BLaER1 treated with 17β-estradiol and CSF1 and Interleukin-3, amounts not matched to agents 10 nM and 100 nM (cell line): ENCODE results near the gene CIBAR2.
A peak's percentile ranks its signal among the peaks of the same experiment; 100 is the strongest.
"Not testable (repeated sequence)": the region's sequence is repeated elsewhere in the genome, so short reads cannot be mapped to it uniquely, and the experiment has no call there.

Experiments
- H3K27ac ChIP-seq, 11 experiments: shearing (Covaris generic); formaldehyde crosslinking; 2 replicates each; pipeline ENCODE4 v1.8.1; 2022
- H3K27me3 ChIP-seq, 11 experiments: shearing (Covaris generic); formaldehyde crosslinking; 2 replicates each; pipeline ENCODE4 v1.8.1; 2022
- H3K36me3 ChIP-seq, 11 experiments: shearing (Covaris generic); formaldehyde crosslinking; 2 replicates each; pipeline ENCODE4 v1.8.1; 2022
- H3K4me1 ChIP-seq, 10 experiments: shearing (Covaris generic); formaldehyde crosslinking; 2 replicates each; pipeline ENCODE4 v1.8.1; 2022
- H3K4me2 ChIP-seq, 11 experiments: shearing (Covaris generic); formaldehyde crosslinking; 2 replicates each; pipeline ENCODE4 v1.8.1; 2022
- H3K4me3 ChIP-seq, 10 experiments: shearing (Covaris generic); formaldehyde crosslinking; 2 replicates each; pipeline ENCODE4 v1.8.1; 2022
- H3K9ac ChIP-seq, 11 experiments: shearing (Covaris generic); formaldehyde crosslinking; 2 replicates each; pipeline ENCODE4 v1.8.1; 2022
- H3K9me3 ChIP-seq, 11 experiments: shearing (Covaris generic); formaldehyde crosslinking; replicated peaks in 1 of 11; 2 replicates each; pipeline ENCODE4 v1.8.1; 2022
- H4K20me1 ChIP-seq, 11 experiments: shearing (Covaris generic); formaldehyde crosslinking; 2 replicates each; pipeline ENCODE4 v1.8.1; 2022
- Cebpa-rat ChIP-seq, 11 experiments: shearing (Covaris generic); IDR thresholded peaks; 2 replicates each; pipeline ENCODE4 v1.8.1; 2022

The CIBAR2 gene

DNA sequence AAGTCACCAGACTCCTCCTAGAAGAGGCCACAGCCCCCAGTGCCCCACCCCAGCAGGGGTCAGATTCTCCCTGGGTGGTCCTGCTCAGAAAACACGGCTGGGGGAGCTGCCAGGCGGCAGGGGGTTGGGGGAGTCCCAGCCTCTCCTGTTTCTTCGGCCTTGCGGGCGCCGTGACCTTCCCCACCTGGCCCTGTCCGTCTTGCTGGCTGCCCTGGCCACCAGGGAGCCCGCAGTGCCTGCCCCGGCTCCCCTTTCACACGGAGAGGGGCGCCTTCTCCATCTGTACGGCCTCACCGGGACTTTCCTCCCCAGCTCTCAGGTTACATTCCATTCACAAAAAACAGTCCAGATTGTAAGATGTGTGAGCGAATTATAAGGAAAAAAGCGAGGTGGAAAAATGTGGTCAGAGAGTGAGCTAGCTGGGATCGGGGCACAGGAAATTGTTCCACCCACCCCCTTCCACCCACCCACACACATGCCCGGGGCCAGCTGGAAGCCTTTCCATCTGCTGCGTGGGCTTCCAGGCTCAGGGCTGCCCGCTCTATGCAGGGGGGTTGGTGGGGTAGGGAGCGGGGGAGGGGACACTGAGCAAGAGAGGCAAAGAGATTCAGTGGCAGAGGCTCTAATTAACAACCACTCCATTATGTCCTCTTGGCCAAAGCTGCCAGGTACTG, 14.6 kb upstream of the CIBAR2 start:
- Histone ChIP-seq H3K4me3 (no peak overlapping the region), H3K36me3 (no peaks in the 10 kb centered on the region), H4K20me1 (no peaks in the 10 kb centered on the region), H3K27me3 (no peaks in the 10 kb centered on the region), H3K27ac (peak overlapping the region in 6 of 11 experiments; percentile 43 to 65 (median 59); a peak in 10 of 22 replicates), H3K9ac (peak overlapping the region in 8 of 11 experiments; percentile 12 to 57 (median 31); a peak in 10 of 22 replicates), H3K4me1 (peaks cover 16 to 60% (median 32%) of the 10 kb centered on the region in 10 experiments), H3K4me2 (peak overlapping the region; percentile 58 to 91 (median 76)), H3K9me3 (no peaks in the 10 kb centered on the region)
- no peak for TF ChIP-seq Cebpa-rat (IDR thresholded peaks at IDR 0.05)

DNA sequence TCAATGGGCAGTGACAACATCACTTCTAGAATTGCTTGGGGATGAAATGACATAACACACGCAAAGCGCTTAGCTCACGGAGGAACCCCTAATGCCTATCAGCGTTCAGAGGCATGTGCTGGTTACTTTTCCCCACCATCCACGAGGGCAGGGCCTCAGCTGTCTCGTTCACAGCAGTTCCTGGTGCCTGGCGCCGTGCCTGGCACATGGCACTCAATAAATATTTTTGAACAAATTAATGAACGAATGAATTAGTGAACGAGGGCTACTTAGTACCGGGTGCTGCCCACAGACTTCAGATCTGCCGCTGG, 14.1 kb upstream of the CIBAR2 start:
- H3K36me3 ChIP-seq = no peaks in the 10 kb centered on the region
- no peaks in the 10 kb centered on the region for H4K20me1 ChIP-seq
- peak overlapping the region; percentile 58 to 91 (median 76) for H3K4me2 ChIP-seq
- H3K9ac ChIP-seq = peak overlapping the region in 9 of 11 experiments; percentile 11 to 57 (median 31); a peak in 10 of 22 replicates
- H3K9me3 ChIP-seq = no peaks in the 10 kb centered on the region
- no peak for TF ChIP-seq Cebpa-rat (IDR thresholded peaks at IDR 0.05)
- H3K4me1 ChIP-seq = peaks cover 16 to 60% (median 32%) of the 10 kb centered on the region in 10 experiments
- peak overlapping the region in 6 of 11 experiments; percentile 43 to 65 (median 59); a peak in 9 of 22 replicates for H3K27ac ChIP-seq
- H3K27me3 ChIP-seq = no peaks in the 10 kb centered on the region
- H3K4me3 ChIP-seq = no peak overlapping the region

DNA sequence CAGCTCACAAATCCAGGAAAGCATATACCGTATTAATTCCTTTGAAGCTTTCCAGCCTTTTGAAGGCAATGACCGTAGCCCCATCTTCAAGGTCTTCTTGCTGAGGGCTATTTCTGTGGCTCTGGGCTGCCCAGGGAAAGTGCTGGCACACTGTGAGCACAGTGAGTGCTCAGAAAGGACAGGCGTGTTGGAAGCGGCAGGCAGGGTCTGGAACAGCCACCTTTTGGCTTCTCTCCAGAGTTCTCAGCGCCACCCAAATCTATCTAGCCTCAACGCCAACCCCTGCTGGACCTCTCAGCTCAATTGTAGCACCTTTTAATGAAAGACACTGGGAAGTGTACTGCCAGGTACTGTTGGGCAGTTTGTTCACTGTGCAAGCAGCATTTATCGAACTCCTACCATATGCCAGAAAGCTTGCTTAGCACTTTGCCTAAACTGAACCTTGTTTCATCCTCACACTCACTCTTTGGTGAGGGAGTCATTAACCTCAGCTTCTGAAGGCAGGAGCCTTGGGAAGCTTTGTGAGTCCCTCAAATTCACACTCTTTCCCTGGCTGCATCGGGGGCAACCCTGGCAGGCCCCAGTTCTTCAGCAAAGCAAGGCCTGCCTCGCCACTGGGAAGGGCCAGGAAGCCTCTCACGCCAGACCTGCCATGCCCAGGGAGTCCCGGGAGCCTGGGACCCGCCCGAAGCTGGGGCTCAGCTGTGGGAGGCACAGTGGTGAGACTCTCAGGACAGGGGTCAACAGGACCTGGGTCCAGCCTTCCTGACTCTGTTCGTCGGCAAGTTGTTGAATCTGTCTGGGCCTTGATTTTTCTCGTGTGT, 13.5 kb upstream of the CIBAR2 start:
- H3K9ac ChIP-seq = peak overlapping the region in 4 of 11 experiments; percentile 11 to 33 (median 24); a peak in 3 of 22 replicates
- H3K36me3 ChIP-seq = no peaks in the 10 kb centered on the region

DNA sequence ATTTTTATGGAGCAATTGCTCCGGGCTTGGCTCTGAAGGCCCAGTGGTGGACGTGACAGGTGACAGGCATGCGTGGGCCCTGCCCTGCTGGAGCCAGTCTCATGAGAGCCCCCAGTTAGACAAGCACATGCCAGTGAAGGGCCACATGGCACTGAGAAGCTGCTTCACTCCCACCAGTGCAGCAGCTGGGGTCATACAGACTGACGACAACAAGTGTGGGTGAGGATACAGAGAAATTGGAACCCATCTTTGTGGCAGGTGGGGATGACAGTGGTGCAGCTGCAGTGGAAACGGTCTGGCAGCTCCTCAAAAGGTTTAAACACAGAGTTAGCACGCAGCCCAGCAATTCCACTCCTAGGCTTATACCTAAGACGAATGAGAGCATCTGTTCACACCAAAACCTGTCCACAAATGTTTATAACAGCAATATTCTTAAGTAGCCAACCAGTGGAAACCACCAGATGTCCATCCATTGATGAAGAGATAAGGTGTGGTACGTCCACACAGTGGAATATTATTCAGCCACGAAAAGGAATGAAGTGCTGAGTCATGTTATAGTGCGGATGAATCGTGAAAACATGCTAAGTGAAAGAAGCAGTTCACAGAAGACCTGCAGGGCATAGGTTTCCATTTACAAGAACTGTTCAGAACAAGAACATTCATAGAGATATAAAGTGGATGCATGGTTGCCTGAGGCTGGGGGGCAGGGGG, 12.5 kb upstream of the CIBAR2 start:
- Histone ChIP-seq H3K4me3 (no peak overlapping the region), H3K27me3 (no peaks in the 10 kb centered on the region), H3K36me3 (no peaks in the 10 kb centered on the region), H3K9me3 (no peaks in the 10 kb centered on the region), H4K20me1 (no peaks in the 10 kb centered on the region), H3K27ac (peak overlapping the region in 1 of 11 experiments; percentile 22; a peak in 2 of 22 replicates), H3K9ac (no peak overlapping the region), H3K4me1 (peaks cover 16 to 47% (median 25%) of the 10 kb centered on the region in 10 experiments), H3K4me2 (peak overlapping the region in 2 of 11 experiments; percentile 59 to 62; a peak in 3 of 22 replicates)
- no peak for TF ChIP-seq Cebpa-rat (IDR thresholded peaks at IDR 0.05)

More for the DNA sequence above, 13.5 kb upstream of the CIBAR2 start:
- no peak for TF ChIP-seq Cebpa-rat (IDR thresholded peaks at IDR 0.05)
- Histone ChIP-seq H3K4me1 (peaks cover 16 to 56% (median 31%) of the 10 kb centered on the region in 10 experiments), H3K27me3 (no peaks in the 10 kb centered on the region), H3K27ac (peak overlapping the region in 3 of 11 experiments; percentile 10 to 61 (median 28); a peak in 4 of 22 replicates), H3K4me2 (peak overlapping the region in 9 of 11 experiments; percentile 58 to 91 (median 76); a peak in 14 of 22 replicates), H4K20me1 (no peaks in the 10 kb centered on the region), H3K9me3 (no peaks in the 10 kb centered on the region), H3K4me3 (no peak overlapping the region)

DNA sequence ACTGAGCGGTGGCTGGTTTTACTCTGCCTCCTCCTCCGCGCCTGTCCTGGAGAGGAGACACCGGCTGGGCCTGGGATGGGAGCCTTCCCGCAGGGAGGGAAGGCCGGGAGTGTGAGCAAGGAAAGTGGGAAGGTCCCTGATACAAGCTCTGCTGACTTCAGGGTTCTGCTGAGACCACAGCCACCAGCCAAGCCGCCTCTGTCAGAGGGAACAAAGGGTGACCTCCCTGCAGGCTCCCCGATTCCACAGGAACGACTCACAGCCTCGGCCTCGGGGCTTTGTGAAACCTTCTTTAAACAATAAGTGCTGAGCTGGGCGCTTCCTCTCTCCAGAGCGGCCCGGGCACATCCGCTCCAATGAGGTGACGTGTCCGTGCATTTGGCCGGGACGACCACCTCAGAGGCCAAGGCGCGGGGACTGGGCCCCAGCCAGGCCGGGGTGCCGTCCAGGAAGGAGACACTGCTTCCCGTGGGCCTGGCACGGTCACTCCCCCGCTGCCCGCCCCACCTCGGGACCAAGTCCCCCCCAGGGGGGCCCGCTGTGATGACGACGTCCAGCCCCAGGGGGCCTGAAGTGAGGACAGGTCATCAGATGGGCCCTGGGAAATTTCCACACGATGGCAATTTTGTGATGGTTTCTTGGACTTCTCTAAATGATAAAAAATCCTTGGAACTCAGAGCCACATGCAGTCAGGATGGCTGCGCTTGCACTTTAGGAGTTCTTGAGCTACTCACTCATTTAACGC, 11.8 kb upstream of the CIBAR2 start:
- TF ChIP-seq Cebpa-rat (IDR thresholded peaks at IDR 0.05) = no peak
- Histone ChIP-seq H3K27ac (peak overlapping the region in 1 of 11 experiments; percentile 22; a peak in 1 of 22 replicates), H3K4me3 (no peak overlapping the region)

DNA sequence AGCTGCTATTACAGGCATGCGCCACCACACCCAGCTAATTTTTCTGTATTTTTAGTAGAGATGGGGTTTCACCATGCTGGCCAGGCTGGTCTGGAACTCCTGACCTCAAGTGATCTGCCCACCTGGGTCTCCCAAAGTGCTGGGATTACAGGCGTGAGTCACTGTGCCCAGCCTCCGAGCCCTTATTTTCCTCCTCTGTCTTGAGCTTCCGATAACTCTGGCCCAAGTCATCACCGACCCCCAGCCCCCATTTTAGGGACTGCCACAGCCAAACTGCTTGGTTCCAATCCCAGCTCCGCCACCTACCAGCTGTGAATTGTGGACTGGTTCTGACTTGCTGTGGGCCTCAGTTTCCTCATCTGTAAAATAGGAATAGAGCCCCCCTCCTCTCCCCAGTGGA, 11.2 kb upstream of the CIBAR2 start:
- not testable (repeated sequence) for H3K27ac ChIP-seq, H4K20me1 ChIP-seq, H3K9me3 ChIP-seq, H3K27me3 ChIP-seq, H3K4me3 ChIP-seq, H3K36me3 ChIP-seq
- Histone ChIP-seq H3K4me2 (peak overlapping the region in 3 of 11 experiments; percentile 50 to 62 (median 59); a peak in 5 of 22 replicates), H3K9ac (0 out of 22 replicates have a peak overlapping the region, but pooled peaks of 1 of the 11 experiments have one; percentile 1), H3K4me1 (peaks cover 16 to 47% (median 25%) of the 10 kb centered on the region in 10 experiments)

More for the DNA sequence above, 11.8 kb upstream of the CIBAR2 start:
- H3K9me3 ChIP-seq = no peaks in the 10 kb centered on the region
- H3K4me1 ChIP-seq = peaks cover 16 to 47% (median 25%) of the 10 kb centered on the region in 10 experiments
- 0 out of 22 replicates have a peak overlapping the region, but pooled peaks of 1 of the 11 experiments have one; percentile 1 for H3K9ac ChIP-seq
- H4K20me1 ChIP-seq = no peaks in the 10 kb centered on the region
- no peaks in the 10 kb centered on the region for H3K27me3 ChIP-seq
- no peaks in the 10 kb centered on the region for H3K36me3 ChIP-seq
- peak overlapping the region in 3 of 11 experiments; percentile 50 to 62 (median 59); a peak in 6 of 22 replicates for H3K4me2 ChIP-seq

DNA sequence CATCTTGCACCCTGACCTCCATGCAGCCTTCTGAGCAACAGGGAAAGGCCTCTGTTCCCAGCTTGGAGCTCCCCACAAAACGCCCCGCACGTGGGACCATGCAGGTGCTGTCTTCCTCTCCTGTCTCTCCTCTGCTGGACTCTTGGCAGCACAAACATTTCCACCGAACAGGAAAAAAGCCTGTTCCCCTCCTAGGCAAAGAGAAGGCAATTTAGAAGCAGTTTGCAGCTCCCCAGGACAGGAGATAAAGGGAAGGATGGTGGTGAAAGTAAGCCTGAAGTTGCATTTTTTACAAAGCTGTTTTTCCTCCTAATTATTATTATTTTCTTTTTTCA, 7.7 kb upstream of the CIBAR2 start:
- no peaks in the 10 kb centered on the region for H3K36me3 ChIP-seq
- no peaks in the 10 kb centered on the region for H4K20me1 ChIP-seq
- no peak overlapping the region; a peak in 1 of 22 replicates for H3K9ac ChIP-seq
- peaks cover 0 to 9% (median 0%) of the 10 kb centered on the region in 11 experiments; a peak in 3 of 22 replicates for H3K9me3 ChIP-seq
- H3K4me3 ChIP-seq = no peak overlapping the region
- no peaks in the 10 kb centered on the region for H3K27me3 ChIP-seq
- no peak overlapping the region for H3K27ac ChIP-seq
- no peak overlapping the region for H3K4me2 ChIP-seq
- no peak for TF ChIP-seq Cebpa-rat (IDR thresholded peaks at IDR 0.05)
- peaks cover 3 to 23% (median 5%) of the 10 kb centered on the region in 10 experiments; a peak in 16 of 20 replicates for H3K4me1 ChIP-seq

DNA sequence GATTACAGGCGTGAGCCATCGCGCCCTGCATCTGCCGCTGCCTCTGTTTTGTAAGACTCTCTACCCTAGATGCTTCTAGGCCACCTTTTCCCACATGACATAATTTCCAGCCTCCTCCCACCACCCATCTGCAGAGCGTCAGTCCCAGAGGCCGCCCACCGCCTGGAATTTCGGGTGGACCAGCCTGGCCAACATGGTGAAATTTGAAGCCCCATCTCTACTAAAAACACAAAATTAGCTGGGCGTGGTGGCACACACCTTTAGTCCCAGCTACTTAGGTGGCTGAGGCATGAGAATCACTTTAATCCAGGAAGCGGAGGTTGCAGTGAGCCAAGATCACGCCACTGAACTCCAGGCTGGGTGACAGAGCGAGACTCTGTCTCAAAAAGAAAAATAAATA, 5.1 kb upstream of the CIBAR2 start:
- Histone ChIP-seq H3K4me3 (no peak overlapping the region), H4K20me1 (no peaks in the 10 kb centered on the region), H3K4me2 (no peak overlapping the region), H3K9me3 (peaks cover 0 to 9% (median 0%) of the 10 kb centered on the region in 11 experiments; a peak in 3 of 22 replicates), H3K27me3 (no peaks in the 10 kb centered on the region), H3K36me3 (no peaks in the 10 kb centered on the region), H3K9ac (no peak overlapping the region), H3K4me1 (peaks cover 3 to 30% (median 24%) of the 10 kb centered on the region in 10 experiments), H3K27ac (no peak overlapping the region)
- TF ChIP-seq Cebpa-rat (IDR thresholded peaks at IDR 0.05) = no peak
